Measurements from ENCODE around the gene B4GALNT4.

GRCh38 chr11:420054-420910 is 51.0 kb downstream of the B4GALNT4 start:
- no peak for TF ChIP-seq CTCF (IDR thresholded peaks at IDR 0.05)
- TF ChIP-seq POLR2A (IDR thresholded peaks at IDR 0.05), result no peak
